SKM-1 treated with dmso at 0.1 percent for 144 hours (cell line): ENCODE data around the gene RASSF3.
"Not testable (repeated sequence)": the region's sequence is repeated elsewhere in the genome, so short reads cannot be mapped to it uniquely, and the experiment has no call there.

Experiments
- DNase-seq: peaks from one replicate; lab custom pipeline; 2025; ENCODE audit not compliant: unreplicated experiment; lab: John Stamatoyannopoulos, UW

Gene RASSF3

DNA sequence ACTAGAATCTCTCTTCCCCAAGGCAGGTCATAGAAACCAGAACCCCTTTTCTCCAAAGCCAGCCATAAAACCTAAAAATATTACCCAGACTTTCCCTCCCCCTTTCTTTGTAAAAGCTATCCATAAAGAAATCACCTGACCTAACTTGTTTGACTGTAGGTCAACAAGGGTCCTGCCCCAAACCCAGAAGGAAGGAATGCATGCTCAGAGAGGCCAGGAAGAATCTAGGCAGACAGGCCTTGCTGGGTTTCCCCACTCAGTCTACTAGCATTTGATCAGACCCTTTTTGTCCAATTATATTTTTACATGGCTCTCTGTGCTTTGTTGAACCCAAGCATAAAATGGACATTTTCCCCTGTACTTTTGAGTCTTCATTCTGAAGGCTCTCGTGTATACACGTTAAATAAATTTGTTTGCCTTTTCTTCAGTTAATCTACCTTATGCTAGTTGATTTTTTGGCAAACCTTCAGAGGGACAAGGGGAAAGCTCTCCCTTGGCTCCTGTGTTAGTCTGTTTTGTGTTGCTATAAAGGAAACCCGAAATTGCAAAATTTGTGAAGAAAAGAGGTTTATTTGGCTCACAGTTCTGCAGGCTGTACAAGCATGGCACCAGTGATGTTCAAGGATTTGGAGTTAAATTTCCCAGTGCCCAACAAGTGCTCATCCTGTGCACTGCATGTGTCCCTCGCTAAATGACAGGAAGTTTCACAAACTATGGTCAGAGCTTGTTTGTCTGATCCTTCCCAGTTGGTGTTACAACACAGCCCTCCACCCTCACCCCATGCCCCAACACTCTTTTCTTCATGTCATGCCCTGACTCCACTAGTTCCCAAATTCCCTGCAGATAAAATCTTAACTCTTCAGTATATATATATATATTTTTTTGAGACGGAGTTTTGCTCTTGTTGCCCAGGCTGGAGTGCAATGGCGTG is 14.2 kb upstream of the RASSF3 start:
- peak; percentile 32 for DNase-seq

DNA sequence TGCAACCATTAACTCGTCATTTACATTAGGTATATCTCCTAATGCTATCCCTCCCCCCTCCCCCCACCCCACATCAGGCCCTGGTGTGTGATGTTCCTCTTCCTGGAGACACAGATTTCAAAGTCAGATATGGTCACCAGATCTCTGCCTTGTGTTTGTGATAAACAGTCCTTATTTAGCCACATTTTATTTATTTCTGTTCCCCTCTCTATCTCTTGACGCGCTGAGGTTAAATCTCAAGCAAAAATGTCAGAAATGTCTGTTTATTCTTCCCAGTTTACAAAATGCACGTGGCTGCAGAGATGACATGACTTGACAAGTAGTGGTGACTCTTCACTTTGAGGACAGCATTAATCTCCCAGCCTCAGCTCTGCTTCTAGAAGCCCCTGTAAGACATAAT is 11.5 kb upstream of the RASSF3 start:
- DNase-seq, result no peak

- DNase-seq, result no peak
Measured at GRCh38 chr12:64600164-64600561, 10.1 kb upstream of the RASSF3 start.

DNA sequence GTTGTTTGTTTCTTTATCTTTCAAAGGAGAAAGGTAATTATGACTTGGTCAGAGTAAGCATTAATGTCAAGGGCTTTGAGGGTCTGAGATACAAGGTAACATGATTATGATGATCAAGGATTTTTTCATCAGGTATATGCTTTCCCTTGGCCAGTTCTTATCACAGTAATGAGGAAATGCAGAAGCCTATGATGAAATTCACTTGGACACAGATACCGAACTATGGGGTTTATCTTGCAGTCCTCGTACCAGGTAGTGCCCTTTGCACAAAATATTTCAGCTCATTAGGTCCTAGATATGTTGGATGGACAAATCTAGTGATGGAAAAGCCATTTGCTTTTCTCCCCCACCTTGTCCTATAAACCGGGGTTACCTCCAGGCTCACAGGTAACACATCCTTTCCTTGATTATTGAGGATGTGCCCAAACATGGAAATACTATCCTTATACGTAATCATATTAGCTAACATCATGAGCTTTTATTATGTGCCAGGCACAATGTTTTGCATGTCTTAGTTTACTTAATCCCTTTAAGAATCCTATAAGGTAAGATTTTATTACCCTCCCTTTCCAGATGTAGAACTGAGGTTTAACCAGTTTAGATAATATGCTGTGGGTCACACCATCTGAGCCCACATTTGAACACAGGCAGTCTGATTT is 7.0 kb upstream of the RASSF3 start:
- no peak for DNase-seq

DNA sequence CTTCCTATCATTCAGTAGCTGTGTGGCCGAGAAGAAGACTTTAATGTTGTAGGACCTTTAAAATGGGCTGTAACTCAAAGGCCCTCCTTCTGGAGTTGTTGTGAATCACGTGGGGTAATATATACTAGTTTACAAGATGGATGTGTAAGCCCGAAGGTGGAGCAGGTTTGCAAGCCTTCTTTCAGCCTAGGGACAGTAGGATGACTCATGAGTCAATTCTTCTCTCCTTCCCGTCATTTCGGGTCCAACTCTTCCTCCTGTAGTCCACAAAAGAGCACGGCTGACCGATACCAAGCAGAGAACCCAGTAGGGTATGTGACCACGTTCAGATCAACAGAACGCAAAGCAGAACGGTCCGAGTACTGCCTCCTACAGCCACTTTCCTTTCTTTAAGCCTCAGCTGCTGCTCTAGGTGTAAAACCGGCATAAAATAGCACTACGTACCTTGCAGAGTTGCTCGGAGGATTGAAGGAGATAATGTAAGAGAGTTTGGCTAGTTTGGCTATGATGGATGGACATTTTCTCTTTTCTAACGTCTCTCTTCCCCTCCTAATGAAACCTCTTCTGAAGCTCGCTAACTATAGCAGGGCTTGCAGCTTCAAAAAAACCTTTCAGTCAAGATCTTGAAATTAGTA is 1.3 kb upstream of the RASSF3 start:
- no peak for DNase-seq

DNA sequence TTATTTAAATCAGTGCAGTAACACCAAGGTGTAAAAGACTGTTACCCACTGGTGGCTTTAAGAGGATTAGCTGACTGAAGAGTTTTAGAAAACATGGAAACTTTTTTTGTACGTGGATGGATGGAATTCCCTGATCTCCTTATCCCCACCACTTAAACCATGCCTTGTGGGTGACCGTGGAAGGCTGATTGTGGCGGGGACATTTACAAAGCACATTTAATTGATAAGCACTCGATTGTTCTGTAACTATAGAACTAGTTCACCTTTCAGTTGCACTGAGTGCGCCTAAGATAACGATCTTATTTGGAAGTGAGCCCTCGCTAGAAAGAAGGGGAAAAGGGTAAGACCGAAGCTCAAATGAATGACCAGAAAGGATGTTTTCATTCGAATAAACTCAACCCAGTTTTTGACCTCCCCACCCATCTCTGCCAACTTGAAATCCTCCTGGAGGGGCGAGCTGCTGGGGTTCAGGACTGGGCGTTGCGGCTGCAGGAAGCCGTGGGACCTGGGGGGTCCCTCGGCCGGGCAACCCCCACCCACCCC is 688 bp upstream of the RASSF3 start:
- DNase-seq, result no peak

GRCh38 chr12:64610660-64611340 is 505 bp downstream of the RASSF3 start:
- no peak for DNase-seq

DNA sequence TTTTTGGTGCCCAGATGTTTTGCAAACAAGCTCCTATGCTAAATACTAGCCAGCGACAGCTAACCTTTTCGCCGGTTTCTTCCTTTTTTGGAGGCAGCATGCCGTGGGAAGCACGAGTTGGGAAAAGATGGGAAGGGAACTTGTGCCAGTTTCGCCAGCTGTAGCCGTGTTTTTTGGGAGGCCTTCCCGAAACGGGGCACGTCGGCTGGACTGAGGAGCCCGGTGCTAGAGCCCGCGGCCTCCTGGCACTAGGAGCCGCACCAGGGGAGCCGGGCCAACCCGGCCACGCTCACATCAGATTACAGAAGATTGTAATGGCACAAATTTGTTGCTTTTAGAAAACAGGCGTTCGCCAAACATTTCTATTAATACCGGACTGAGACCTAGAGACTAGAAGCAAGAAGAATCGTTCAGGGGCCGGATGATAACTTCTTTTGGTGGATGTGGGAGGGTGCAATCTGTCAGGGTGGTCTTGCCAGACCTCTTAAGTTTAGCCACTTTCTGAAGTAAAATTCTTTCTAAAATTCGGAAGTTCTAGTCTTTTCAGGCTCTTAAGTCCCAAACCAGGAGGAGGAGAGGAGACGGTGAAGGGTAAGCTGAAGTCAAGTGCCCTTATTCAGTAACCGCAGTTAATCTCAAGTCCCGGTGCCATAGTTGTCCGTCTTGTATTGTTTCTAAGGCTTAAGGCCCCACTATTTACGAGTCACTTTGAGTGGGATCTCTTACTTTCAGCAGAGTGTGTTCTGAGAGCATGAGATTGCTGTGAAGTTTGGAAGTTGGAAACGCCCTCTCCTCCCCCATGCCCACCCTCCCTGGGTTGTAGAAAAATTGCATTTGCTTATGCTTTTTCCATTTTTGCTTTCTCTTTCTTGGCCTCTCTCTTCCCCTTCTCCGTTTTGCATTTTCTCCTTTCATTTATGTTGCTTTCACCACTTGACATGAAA is 1.3 kb downstream of the RASSF3 start:
- DNase-seq, result no peak

GRCh38 chr12:64612843-64613242 is 2.5 kb downstream of the RASSF3 start:
- DNase-seq, result no peak

DNA sequence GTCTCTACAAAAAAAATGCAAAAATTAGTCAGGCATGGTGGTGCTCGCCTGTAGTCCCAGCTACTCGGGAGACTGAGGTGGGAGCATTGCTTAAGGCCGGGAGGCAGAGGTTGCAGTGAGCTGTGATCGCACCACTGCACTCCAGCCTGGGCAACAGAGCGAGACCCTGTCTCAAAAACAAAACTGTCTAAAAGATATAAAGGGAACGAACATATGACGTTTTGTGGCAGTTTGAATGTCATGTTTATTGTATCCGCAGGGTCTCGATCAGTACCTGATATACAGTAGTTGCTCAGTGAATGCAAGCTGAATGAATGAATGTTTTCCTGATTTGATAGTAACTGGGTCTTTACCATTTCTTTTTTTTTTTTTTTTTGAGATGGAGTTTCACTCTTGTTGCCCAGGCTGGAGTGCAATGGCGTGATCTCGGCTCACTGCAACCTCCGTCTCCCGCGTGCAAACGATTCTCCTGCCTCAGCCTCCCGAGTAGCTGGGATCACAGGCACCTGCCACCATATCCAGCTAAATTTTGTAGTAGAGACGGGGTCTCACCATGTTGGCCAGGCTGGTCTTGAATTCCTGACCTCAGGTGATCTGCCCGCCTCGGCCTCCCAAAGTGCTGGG is 3.6 kb downstream of the RASSF3 start:
- not testable (repeated sequence) for DNase-seq

- no peak for DNase-seq
Measured at GRCh38 chr12:64616201-64616600, 5.9 kb downstream of the RASSF3 start.

- peak; percentile 77 for DNase-seq
Measured at GRCh38 chr12:64618953-64619590, 8.8 kb downstream of the RASSF3 start.

DNA sequence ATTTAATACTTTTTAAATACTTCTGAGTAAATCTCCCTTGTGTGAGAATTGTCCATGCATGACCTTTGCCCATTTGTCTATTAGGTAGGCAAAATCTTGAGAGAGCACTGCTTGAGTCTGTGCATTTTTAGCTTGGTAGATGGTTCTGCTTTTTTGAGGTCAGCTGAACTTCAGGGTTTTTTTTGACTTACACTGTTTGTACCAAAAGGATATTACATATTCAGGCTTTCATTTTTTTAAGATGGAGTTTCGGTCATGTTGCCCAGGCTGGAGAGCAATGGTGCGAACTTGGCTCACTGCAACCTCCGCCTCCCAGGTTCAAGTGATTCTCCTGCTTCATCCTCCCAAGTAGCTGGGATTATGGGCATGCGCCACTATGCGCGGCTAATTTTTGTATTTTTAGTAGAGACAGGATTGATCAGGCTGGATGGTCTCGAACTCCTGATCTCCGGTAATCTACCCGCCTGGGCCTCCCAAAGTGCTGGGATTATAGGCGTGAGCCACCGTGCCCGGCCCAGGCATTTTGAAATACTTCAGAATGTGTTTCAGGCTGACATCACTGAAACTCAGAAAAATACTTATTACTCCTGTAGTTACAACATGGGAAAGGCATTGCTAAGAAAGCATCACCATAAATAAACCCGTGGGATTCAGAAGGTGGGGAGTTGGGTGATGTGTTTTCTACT is 11.1 kb downstream of the RASSF3 start:
- peak; percentile 13 for DNase-seq

DNA sequence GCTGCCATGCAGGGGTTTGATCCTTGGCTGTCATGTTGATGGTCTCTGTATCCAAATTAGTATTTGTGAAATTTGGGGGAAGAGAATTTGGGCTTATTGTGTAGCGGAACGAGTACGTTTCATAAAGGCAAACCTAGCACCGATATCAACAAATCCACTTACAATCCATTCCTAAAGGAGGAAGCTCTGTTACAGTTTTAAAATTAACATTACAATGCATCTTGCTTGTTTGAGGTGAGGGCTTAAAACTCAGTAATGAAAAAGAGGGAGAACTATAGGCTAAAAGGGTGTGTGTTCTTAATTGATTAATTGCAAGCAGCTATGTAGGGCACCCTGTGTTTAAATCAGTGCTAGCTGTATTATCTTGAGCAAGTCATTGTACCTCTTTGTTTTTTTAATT is 13.7 kb downstream of the RASSF3 start:
- DNase-seq, result no peak

DNA sequence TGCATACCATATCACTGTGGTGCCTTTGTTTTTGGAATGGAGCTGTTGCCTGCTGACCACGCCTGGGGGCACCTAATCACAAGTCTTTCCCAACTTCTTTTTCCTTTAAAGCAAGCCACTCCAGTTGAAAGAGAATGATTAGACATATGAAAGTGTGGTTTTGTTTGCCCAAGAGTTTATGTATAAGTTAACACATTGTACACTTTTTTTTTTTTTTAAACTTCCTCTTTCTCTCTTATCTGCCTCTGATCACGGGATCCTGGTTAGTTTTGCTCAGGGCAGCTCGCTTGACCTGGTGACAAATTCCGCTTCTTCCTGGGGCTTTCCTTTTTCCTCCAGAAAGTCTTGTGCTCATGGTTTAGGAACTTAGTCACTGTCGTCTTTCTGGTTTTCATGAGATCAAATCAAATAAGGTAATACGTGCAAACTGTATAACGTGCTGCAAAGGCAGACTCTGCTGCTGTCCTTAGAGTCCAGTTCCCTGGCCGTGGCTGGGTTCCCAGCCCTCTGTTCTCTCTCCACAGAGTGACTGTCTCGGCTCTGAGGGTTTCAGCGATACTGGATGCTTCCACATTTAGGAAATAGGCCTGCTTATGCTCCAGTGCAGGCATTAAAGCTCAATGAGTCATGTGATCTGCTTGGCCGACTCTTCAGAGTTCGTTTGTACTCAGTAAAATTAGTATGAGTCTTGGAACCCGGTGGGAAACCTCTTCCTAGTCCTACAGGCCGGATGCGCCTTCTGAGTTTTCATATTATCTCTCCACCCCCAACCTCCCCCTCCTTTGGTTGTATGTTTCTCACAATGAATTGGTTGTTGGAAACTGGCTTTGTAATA is 15.2 kb downstream of the RASSF3 start:
- DNase-seq, result peak; percentile 76

DNA sequence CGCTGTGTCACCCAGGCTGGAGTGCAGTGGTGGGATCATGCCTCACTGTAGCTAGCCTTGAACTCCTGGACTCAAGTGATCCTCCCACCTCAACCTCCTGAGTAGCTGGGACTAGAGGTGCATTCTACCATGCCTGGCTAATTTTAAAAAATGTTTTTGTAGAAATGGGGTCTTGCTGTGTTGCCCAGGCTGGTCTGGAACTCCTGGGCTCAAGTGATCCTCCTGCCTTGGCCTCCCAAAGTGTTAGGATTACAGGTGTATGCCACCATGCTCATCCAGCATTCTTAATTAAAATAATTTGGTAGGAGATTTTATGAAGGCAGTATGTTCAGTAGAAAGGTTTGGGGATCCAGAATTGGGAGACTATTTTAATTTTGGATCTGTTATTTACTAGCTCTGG is 16.3 kb downstream of the RASSF3 start:
- not testable (repeated sequence) for DNase-seq

DNA sequence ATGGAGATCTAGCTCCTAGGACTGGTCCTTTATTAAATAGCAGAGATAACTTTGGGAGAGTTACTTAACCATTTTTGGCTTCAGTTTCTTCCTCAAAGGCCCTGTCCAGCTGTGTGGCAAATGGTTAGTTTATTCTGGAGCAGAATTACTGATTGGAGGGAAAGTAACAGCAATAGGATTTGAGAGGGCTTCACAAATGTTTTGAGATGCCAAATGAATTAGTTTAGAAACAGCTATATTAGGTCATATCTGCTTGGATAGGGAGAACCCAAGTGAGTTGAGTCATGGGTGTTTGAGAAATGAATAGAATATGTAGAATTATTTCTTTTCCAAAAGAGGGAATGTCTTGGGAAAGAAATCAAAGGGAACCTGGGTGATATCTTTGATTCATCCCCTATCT is 17.5 kb downstream of the RASSF3 start:
- no peak for DNase-seq

- DNase-seq, result no peak
Measured at GRCh38 chr12:64631197-64631596, 20.9 kb downstream of the RASSF3 start.
